Lung (tissue), 12 donors: Measurements from ENCODE around the gene UGT1A3. TPM values are rescaled to one million over a fixed set of nuclear protein-coding genes. Genes with fewer than 3 reads are reported as not detected.

Experiments used
- ATAC-seq: fragments of 200-7000 bp; cut with Tn5 transposase; one replicate; pipeline ENCODE4 v1.9.1; 2020; ENCODE audit warnings: moderate number of reproducible peaks; ENCODE audit not compliant: insufficient read depth, low FRiP score
- DNase-seq, 3 donors: peaks; one replicate each; pipeline ENCODE4 v3.0.0-alpha.2; 2013 to 2017
- H3K27ac ChIP-seq, 2 donors: one replicate each; pipeline ENCODE4 v1.5.1; 2013; ENCODE audit warnings: mild to moderate bottlenecking in 2 of 2, moderate library complexity in 2 of 2, control low read depth in 1 of 2, inconsistent platforms in 1 of 2, low read depth in 1 of 2, low read length in 1 of 2
- H3K27me3 ChIP-seq, 3 donors: one replicate each; pipeline ENCODE4 v1.5.1; 2013; ENCODE audit warnings: low read length in 2 of 3; ENCODE audit not compliant: control insufficient read depth in 3 of 3, insufficient read depth in 3 of 3
- H3K36me3 ChIP-seq, 4 donors: one replicate each; pipeline ENCODE4 v1.5.1; 2013; ENCODE audit warnings: low read length in 4 of 4, mild to moderate bottlenecking in 1 of 4, moderate library complexity in 1 of 4; ENCODE audit not compliant: control insufficient read depth in 4 of 4, insufficient read depth in 4 of 4
- H3K4me1 ChIP-seq, 5 donors: one replicate each; pipeline ENCODE4 v1.5.1; 2013; ENCODE audit warnings: low read length in 5 of 5, mild to moderate bottlenecking in 2 of 5, moderate library complexity in 1 of 5; ENCODE audit not compliant: control insufficient read depth in 5 of 5, insufficient read depth in 5 of 5
- H3K4me3 ChIP-seq: one replicate; pipeline ENCODE4 v1.5.1; 2013; ENCODE audit warnings: mild to moderate bottlenecking, control low read depth, moderate library complexity
- H3K9ac ChIP-seq, 2 donors: one replicate each; pipeline ENCODE4 v1.5.1; 2013; ENCODE audit warnings: low read length in 2 of 2, control low read depth in 1 of 2; ENCODE audit not compliant: insufficient read depth in 1 of 2
- H3K9me3 ChIP-seq, 4 donors: one replicate each; pipeline ENCODE4 v1.5.1; 2013; ENCODE audit warnings: low read length in 3 of 4, mild to moderate bottlenecking in 1 of 4, moderate library complexity in 1 of 4; ENCODE audit not compliant: control insufficient read depth in 4 of 4, insufficient read depth in 3 of 4
- CTCF ChIP-seq: IDR thresholded peaks from 2 replicates; pipeline ENCODE4 v1.5.1; 2012; ENCODE audit warnings: mild to moderate bottlenecking; ENCODE audit errors: control extremely low read depth, extremely low read depth
- WGBS, 2 donors: extraction: QIAGEN DNeasy Blood & Tissue Kit; methylation state at CpG; one replicate each; pipeline ENCODE4 v1.1.7; 2013; 5-methylcytosine and 5-hydroxymethylcytosine counted together
- polyA plus RNA-seq, 2 donors: library from polyadenylated mRNA; stranded (reverse); fragments of 200-250 nt; gene quantifications; one replicate each; pipeline ENCODE4 v1.2.1, GENCODE V29; 2013
- total RNA-seq, 2 donors: library from RNA; depleted of rRNA in 1 of 2; stranded (reverse); fragments of >200 nt in 1 of 2; gene quantifications; one replicate each; pipeline ENCODE4 v1.2.1, GENCODE V29; 2014 to 2021
- donor health status: control.
- donor health status: control.
- donor health status: Bipolar disorder and iron deficiency.
- donor health status: healthy.
- donor health status: DM: yes; HTN: yes; CAD: no.

Gene UGT1A3
- total and polyA plus RNA-seq, 4 donors: not detected

DNA sequence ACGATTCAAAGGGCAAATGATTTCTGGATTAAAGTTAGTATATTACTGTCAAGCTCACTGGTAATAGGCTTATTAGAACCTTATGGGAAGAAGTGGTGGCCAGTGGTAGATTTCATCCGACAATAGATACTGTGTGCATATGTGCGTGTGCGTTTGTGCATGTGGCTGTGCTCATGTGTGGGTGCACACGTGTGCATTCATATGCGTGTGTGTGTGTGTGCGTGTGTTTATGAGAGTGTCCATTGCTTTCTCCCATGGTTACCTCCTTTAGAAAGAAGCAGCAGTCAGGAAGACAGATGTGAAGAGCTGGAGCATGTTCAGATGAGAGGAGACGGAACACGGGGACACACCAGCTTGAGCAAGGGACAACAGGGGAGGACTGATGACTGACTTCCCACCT lies 40.4 kb downstream of the UGT1A3 start:
- DNase-seq: no peak
- no peak for TF ChIP-seq CTCF
- no peaks in the 10 kb centered on the region for H3K9me3 ChIP-seq
- H3K27ac ChIP-seq: no peak overlapping the region
- no peaks in the 10 kb centered on the region for H3K36me3 ChIP-seq
- no peaks in the 10 kb centered on the region for H3K27me3 ChIP-seq
- 93 to 97% methylated on average over 9 of the region's 9 CpGs for WGBS, 2 donors
- no peak for ATAC-seq
- no peak overlapping the region for H3K9ac ChIP-seq
- no peak overlapping the region for H3K4me3 ChIP-seq
- H3K4me1 ChIP-seq: no peaks in the 10 kb centered on the region

DNA sequence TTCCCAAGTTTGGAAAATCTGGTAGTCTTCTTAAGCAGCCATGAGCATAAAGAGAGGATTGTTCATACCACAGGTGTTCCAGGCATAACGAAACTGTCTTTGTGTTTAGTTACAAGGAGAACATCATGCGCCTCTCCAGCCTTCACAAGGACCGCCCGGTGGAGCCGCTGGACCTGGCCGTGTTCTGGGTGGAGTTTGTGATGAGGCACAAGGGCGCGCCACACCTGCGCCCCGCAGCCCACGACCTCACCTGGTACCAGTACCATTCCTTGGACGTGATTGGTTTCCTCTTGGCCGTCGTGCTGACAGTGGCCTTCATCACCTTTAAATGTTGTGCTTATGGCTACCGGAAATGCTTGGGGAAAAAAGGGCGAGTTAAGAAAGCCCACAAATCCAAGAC lies 43.3 kb downstream of the UGT1A3 start:
- Histone ChIP-seq H3K9ac (no peak overlapping the region), H3K4me1 (no peaks in the 10 kb centered on the region), H3K9me3 (peaks cover 0 to 6% (median 0%) of the 10 kb centered on the region in 4 donors), H3K27ac (no peak overlapping the region), H3K27me3 (no peaks in the 10 kb centered on the region), H3K36me3 (no peaks in the 10 kb centered on the region), H3K4me3 (no peak overlapping the region)
- ATAC-seq (no peak), DNase-seq (no peak)
- no peak for TF ChIP-seq CTCF
- WGBS, 2 donors: 90 to 92% methylated on average over 16 of the region's 16 CpGs

DNA sequence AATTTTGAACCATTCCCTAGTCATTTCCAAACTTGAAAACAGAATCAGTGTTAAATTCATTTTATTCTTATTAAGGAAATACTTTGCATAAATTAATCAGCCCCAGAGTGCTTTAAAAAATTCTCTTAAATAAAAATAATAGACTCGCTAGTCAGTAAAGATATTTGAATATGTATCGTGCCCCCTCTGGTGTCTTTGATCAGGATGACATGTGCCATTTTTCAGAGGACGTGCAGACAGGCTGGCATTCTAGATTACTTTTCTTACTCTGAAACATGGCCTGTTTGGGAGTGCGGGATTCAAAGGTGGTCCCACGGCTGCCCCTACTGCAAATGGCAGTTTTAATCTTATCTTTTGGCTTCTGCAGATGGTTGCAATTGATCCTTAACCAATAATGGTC lies 43.7 kb downstream of the UGT1A3 start:
- no peak overlapping the region for H3K4me3 ChIP-seq
- no peak for TF ChIP-seq CTCF
- H3K9ac ChIP-seq: no peak overlapping the region
- no peaks in the 10 kb centered on the region for H3K27me3 ChIP-seq
- ATAC-seq: no peak
- 69 to 73% methylated on average over 5 of the region's 5 CpGs for WGBS, 2 donors
- no peak overlapping the region for H3K27ac ChIP-seq
- no peak for DNase-seq
- H3K36me3 ChIP-seq: no peaks in the 10 kb centered on the region
- H3K9me3 ChIP-seq: peaks cover 0 to 9% (median 0%) of the 10 kb centered on the region in 4 donors
- no peaks in the 10 kb centered on the region for H3K4me1 ChIP-seq

GRCh38 chr2:233773854-233774253 lies 45.0 kb downstream of the UGT1A3 start:
- Histone ChIP-seq H3K9me3 (peaks cover 0 to 12% (median 0%) of the 10 kb centered on the region in 4 donors), H3K27me3 (no peaks in the 10 kb centered on the region), H3K4me1 (no peaks in the 10 kb centered on the region), H3K36me3 (no peaks in the 10 kb centered on the region), H3K9ac (no peak overlapping the region), H3K27ac (no peak overlapping the region), H3K4me3 (no peak overlapping the region)
- DNase-seq: no peak
- no peak for TF ChIP-seq CTCF
- WGBS, 2 donors: 90 to 96% methylated on average over 5 of the region's 5 CpGs
- no peak for ATAC-seq
